ENCODE data around the gene UGT1A8.
"Not testable (repeated sequence)": the region's sequence is repeated elsewhere in the genome, so short reads cannot be mapped to it uniquely, and the experiment has no call there.

Gene UGT1A8

DNA sequence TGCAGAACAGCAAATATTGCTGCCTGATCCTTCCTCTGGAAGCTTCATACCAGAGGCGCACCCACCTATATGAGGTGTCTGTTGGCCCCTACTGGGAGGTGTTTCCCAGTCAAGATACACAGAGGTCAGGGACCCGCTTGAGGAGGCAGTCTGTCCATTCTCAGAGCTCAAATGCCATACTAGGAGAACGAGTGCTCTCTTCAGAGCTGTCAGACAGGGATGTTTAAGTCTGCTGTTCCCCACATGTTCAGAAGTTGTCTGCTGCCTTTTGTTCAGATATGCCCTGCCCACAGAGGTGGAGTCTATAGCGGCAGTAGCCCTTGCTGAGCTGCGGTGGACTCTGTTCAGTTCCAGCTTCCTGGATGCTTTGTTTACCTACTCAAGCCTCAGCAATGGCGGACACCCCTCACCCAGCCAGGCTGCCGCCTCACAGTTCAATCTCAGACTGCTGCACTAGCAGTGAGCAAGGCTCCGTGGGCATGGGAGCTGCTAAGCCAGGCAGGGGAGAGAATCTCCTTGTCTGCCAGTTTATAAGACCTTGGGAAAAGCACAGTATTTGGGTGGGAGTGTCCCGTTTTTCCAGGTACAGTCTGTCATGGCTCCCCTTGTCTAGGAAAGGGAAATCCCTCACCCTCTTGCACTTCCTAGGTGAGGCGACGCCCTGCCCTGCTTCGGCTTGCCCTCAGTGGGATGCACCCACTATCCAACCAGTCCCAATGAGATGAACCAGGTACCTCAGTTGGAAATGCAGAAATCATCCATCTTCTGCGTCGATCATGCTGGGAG lies 119.6 kb downstream of the UGT1A8 start:
- not testable (repeated sequence) for DNase-seq

- DNase-seq, result no peak
Measured at GRCh38 chr2:233740870-233741269, 123.4 kb downstream of the UGT1A8 start.

- DNase-seq, result no peak
Measured at GRCh38 chr2:233743464-233744259, 126.2 kb downstream of the UGT1A8 start.

DNA sequence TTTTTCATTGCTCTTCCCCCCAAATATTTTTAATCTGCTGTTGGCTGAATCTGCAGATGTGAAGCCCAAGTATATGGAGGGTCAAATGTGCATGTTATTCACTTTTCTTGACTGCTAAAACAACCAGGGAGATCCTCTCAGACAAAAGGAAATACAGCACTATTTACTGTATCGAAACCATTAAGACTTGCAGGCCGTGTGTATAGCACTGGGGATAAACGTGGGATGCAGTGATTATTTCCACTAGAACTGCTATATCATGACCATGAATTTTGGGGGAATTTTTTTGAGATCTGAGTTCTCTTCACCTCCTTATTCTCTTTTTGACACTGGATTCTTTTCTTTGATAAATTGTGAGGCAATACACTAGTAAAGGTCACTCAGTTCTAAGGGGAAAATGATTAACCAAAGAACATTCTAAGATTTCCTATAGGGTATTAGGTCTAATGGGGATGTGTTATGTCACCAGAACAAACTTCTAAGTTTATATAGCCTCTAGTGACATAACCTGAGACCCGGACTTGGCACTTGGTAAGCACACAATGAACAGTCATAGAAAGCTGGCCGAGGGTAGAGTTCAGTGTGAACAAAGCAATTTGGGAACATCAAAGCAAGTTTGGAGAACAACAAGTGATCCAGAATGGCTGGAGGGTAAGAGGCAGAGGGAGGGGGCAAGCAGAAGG lies 127.8 kb downstream of the UGT1A8 start:
- no peak for DNase-seq

GRCh38 chr2:233745838-233746237 lies 128.4 kb downstream of the UGT1A8 start:
- not testable (repeated sequence) for DNase-seq

GRCh38 chr2:233746475-233747282 lies 129.2 kb downstream of the UGT1A8 start:
- no peak for DNase-seq

DNA sequence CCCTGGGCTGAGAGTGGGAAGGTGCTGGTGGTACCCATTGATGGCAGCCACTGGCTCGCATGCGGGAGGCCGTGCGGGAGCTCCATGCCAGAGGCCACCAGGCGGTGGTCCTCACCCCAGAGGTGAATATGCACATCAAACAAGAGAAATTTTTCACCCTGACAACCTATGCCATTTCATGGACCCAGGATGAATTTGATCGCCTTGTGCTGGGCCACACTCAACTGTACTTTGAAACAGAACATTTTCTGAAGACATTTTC lies 129.8 kb downstream of the UGT1A8 start:
- DNase-seq, result no peak

DNA sequence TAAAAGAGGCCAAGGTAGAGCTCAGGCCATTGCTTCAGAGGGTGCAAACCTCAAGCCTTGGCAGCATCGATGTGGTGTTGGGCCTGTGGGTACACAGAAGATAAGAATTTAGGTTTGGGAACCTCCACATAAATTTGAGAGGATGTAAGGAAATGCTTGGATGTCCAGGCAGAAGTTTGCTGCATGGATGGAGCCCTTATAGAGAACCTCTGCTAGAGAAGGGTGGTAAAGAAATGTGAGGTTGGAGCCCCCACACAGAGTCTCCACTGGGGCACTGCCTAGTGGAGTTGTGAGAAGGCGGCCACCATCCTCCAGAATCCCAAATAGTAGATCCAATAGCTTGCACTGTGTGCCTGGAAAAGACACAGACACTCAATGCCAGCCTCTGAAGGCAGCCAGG lies 133.3 kb downstream of the UGT1A8 start:
- DNase-seq, result not testable (repeated sequence)

DNA sequence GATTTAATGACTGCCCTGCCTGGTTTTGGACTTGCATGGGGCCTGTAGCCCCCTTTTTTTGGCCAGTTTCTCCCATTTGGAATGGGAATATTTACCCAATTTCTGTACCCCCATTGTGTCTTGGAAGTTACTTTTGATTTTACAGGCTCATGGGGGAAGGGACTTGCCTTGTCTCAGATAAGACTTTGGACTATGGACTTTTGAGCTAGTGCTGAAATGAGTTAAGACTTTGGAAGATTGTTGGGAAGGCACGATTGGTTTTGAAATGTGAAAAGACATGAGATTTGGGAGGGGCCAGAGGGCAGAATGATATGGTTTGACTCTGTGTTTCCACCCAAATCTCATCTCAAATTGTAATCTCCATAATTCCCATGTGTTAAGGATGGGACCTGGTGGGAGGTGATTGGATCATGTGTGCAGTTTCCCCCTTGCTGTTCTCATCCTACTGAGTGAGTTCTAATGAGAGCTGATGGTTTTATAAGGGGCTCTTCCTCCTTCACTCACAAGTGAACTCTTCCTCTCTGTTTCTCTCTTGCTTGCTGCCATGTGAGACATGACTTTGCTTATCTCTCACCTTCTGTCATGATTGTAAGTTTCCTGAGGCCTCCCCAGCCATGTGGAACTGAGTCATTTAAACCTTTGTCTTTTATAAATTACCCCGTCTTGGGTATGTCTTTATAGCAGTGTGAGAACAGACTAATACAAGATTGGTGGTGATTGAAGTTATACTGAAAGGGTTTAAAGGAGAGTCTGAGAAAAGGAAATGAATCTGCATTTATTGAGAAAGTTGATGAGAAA lies 134.0 kb downstream of the UGT1A8 start:
- not testable (repeated sequence) for DNase-seq

- DNase-seq, result no peak
Measured at GRCh38 chr2:233754872-233755611, 137.6 kb downstream of the UGT1A8 start.

DNA sequence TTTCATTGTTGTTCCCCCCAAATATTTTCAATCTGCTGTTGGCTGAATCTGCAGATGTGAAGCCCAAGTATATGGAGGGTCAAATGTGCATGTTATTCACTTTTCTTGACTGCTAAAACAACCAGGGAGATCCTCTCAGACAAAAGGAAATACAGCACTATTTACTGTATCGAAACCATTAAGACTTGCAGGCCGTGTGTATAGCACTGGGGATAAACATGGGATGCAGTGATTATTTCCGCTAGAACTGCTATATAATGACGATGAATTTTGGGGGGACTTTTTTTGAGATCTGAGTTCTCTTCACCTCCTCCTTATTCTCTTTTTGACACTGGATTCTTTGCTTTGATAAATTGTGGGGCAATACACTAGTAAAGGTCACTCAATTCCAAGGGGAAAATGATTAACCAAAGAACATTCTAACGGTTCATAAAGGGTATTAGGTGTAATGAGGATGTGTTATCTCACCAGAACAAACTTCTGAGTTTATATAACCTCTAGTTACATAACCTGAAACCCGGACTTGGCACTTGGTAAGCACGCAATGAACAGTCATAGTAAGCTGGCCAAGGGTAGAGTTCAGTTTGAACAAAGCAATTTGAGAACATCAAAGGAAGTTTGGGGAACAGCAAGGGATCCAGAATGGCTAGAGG lies 139.1 kb downstream of the UGT1A8 start:
- DNase-seq, result no peak

GRCh38 chr2:233758141-233758540 lies 140.7 kb downstream of the UGT1A8 start:
- DNase-seq, result no peak

DNA sequence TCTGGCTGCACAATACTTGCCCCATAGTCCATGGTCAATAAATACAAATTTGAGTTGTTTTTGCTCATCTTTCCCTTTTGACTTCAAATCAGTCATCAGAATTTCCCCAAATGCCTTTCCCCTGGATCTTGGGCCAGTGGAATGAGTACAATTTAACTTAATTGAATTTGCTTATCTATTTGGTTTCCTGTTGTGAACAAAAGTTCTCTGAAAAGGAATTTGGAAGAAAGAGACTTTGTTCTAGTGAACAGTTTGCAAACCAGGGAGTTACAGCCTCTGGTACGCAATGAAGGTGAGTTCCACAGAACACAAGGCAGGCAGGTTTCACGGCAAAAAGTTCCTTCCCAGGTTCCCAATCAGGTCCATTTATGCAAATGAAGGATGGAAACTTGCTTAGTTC lies 141.4 kb downstream of the UGT1A8 start:
- no peak for DNase-seq

GRCh38 chr2:233760043-233760442 lies 142.6 kb downstream of the UGT1A8 start, which contains the start of gene UGT1A1:
TSS of gene UGT1A1 (plus strand) at chr2:233760270. CDS start at chr2:233760288, 18 bp downstream.
- no peak for DNase-seq

DNA sequence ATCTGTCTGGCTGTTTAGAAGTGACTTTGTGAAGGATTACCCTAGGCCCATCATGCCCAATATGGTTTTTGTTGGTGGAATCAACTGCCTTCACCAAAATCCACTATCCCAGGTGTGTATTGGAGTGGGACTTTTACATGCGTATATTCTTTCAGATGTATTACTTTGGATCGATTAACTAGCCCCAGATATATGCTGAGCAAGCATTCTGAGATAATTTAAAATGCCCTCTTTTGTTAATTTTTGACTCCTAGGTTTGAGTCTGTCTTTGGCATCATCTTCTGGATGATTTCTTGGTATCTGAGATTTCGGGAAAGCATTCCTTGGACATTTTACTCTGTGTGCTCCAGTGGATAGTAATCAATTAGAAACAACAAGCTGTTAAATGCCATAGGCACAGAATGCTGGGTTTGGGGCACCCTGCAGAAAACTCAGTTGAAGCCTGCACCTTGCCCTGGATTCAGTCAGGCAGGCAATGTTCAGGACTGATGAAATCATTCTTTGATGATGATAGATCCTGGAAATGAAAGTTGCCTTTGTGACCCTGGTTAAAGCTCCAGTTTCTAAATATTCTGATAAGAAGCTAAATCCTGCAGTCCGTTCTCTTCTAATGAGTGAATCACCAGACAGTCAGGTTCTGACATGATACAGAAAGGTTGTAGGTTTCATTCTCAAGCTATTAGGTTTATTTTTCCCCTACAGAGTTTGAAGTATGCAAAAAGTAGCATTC lies 143.8 kb downstream of the UGT1A8 start:
- DNase-seq, result no peak

GRCh38 chr2:233764264-233764663 lies 146.8 kb downstream of the UGT1A8 start:
- DNase-seq, result peak; percentile 11

DNA sequence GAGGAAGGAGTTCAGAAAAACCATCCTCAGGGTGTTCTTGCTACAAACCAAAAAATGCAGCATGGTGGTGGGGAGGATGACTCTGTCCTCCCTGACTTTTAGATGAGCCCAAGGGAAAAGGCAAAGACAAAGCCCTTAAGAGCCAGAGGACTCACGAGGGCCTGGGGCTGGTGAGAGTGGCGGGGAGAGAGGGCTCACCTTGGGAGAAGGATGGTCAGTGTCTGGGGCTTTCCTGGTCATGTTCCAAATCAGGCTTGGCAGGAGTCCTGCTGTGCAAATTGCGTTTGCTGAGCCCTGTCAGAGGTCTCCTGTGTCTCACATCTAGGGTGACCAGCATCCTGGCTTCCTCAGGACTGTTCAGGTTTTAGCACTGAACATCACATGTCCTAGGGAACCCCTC lies 147.3 kb downstream of the UGT1A8 start:
- DNase-seq, result no peak

DNA sequence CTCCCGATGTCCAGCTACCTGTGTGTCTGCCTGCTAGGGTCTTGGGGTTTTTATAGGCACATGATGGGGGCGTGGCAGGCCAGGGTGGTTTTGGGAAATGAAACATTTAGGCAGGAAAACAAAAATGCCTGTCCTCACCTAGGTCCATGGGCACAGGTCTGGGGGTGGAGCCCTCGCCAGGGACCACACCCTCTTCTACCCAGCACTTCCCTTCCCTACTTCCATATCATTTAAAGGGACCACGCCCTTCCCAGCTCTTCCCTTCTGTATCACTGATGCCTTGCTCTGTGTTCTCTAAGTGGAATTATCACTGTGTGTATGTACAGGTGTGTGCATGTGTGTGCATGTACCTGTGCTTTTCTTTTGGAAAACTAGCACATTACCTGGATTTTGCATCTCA lies 149.0 kb downstream of the UGT1A8 start:
- no peak for DNase-seq

DNA sequence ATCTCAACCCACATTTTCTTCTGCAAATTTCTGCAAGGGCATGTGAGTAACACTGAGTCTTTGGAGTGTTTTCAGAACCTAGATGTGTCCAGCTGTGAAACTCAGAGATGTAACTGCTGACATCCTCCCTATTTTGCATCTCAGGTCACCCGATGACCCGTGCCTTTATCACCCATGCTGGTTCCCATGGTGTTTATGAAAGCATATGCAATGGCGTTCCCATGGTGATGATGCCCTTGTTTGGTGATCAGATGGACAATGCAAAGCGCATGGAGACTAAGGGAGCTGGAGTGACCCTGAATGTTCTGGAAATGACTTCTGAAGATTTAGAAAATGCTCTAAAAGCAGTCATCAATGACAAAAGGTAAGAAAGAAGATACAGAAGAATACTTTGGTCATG lies 150.6 kb downstream of the UGT1A8 start:
- DNase-seq, result no peak

DNA sequence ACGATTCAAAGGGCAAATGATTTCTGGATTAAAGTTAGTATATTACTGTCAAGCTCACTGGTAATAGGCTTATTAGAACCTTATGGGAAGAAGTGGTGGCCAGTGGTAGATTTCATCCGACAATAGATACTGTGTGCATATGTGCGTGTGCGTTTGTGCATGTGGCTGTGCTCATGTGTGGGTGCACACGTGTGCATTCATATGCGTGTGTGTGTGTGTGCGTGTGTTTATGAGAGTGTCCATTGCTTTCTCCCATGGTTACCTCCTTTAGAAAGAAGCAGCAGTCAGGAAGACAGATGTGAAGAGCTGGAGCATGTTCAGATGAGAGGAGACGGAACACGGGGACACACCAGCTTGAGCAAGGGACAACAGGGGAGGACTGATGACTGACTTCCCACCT lies 151.8 kb downstream of the UGT1A8 start:
- DNase-seq, result no peak
